HCEC 1CT (cell line): Measurements from ENCODE around the gene LMBRD1.
"Not testable (repeated sequence)": the region's sequence is repeated elsewhere in the genome, so short reads cannot be mapped to it uniquely, and the experiment has no call there.

Experiments
- DNase-seq: peaks from one replicate; pipeline ENCODE4 v3.0.0-alpha.2; 2017

LMBRD1 gene

DNA sequence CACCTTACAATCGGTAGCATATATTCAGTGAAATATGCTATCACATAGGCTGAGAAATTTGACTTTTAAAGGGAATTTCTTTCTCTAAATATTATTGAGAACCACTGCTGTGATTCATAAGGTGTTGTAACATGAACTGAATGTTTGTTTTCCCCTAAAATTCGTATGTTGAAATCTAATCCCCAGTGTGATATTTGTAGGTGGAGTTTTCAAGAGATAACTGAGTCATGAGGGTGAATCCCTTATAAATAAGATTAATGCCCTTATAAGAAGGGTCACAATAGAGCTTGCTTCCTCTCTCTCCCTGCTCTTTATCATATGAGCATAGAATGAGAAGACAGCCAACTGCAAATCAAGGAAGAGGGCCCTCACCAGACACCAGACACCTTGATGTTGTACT, 64.8 kb downstream of the LMBRD1 start:
- DNase-seq, result peak; percentile 24

- peak; percentile 12 for DNase-seq
Measured at GRCh38 chr6:69729870-69730449, 66.8 kb downstream of the LMBRD1 start.

DNA sequence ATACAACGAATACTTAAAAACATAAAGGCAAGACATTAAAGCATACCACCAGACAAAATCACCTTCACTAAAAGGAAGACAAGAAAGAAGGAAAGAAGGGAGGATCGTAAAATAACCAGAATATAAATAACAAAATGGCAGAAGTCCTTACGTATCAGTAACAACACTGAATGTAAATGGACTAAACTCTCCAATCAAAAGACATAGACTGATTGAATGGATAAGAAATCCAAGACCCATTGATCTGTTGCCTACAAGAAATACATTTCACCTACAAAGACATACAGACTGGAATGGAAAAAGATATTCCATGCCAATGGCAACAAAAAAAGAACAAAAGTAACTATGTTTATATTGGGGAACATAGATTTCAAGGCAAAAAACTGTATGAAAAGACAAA, 74.1 kb downstream of the LMBRD1 start:
- DNase-seq, result no peak

GRCh38 chr6:69719602-69720193, 77.1 kb downstream of the LMBRD1 start:
- peak; percentile 37 for DNase-seq

DNA sequence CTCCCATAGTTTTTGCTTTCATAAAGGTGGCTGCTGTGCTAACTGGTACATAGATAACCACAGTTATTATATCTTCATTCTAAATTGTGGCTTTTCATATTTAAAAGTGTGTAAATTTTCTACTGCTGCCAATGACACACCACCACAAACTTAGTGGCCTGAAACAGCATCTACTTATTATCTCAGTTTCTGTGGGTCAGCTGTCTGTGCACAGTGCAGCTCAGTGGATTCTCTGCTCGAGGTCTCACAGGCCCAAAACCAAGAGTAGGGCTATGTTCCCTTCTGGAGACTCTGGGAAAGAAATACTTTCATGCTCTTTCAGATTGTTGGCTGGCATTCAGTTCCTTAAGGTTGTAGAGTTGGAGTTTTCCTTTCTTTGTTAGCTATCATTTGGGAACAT, 90.1 kb downstream of the LMBRD1 start:
- DNase-seq, result no peak

DNA sequence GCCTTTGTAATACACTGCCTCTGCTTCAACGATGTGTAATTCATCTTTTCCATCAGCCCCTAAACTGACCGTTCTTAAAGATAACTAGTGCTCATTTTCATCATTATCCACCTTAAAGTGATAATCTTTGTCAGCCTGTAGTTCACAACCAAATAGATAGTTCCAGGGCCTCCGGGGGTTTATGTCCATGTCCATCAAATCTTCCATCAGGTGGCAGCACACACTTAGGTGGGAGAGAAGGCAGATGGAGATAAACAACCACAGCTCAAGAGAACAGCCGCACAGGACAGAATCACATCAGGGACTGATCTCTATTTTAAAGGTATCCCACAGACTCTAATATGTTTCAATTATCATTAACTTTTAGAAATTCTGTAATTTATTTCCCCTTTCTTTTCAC, 90.9 kb downstream of the LMBRD1 start:
- no peak for DNase-seq

DNA sequence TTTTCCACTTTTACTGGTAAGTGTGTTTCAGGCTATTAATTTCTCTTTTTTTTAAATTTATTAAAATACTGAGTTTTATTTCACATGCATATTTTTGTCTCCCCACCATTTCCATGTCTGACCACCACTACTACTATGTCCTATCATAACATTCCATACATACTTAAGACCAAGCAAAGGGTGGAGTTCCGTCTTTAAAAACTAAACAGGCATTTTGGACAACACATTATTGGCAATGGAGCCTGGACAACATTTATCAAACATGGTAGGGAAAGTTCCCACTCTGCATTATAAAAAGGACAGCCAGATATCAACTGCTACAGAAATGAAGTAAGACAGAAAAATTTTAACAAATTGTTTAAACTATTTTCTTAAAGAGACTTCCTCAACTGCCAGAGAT, 91.9 kb downstream of the LMBRD1 start:
- DNase-seq, result no peak

GRCh38 chr6:69699655-69700054, 97.2 kb downstream of the LMBRD1 start:
- DNase-seq, result no peak

DNA sequence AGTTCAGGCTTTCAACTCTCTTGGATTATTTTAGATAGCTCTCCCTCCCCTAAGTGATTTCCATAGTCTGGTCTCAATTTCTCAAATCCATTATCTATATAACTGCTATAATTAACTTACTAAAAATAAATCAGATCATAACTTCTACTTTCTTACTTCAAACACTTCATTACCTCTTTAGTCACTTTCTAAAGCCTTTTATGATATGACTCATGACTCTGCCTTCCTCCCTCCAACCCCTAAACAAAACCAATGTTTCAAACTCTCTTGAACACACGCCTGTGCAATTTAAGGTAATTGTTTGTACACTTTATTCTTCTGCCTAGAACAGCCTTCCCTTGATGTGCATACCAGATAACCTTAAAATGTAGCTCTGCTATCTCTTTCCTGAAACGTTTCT, 100.5 kb downstream of the LMBRD1 start:
- DNase-seq, result peak; percentile 27

GRCh38 chr6:69693762-69694161, 103.0 kb downstream of the LMBRD1 start:
- peak; percentile 52 for DNase-seq

DNA sequence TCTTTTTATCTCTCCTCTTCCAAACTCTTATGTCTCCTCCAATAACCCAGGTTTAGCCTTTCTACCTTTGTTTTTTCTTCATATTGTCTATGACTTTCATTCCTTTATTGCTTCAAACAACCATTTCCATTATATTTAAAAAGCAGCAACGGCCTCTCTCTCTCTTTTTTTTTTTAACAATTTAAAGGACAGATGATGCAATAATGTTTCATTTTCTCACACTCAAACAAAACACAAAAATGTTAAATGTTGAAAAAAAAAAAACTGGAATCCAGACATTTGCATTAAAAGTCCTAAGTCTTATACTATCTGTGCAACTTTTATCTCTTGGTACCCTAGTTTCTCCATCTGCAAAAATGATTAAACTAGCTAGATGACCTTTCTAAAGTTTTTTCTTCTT, 105.8 kb downstream of the LMBRD1 start:
- no peak for DNase-seq

- no peak for DNase-seq
Measured at GRCh38 chr6:69680302-69680701, 116.5 kb downstream of the LMBRD1 start.

GRCh38 chr6:69673298-69673697, 123.5 kb downstream of the LMBRD1 start:
- DNase-seq, result no peak

DNA sequence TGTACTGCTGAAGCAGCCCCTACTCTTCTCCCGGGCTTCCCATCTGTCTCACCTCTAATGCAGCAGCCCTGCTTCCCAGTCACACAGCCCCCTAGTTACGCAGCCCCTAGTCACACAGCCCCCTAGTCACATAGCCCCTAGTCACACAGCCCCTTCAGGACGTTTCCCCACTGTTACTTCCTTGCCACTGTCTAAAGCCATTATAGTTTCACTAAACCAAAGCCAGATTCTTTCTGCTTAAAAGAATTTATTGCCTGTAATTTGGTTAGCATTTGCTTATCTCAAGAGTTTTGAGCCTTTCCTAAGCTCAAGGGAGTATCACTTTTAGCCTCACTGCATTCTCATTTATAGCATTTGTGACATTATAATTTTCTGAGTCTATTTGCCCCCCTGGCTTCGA, 127.9 kb downstream of the LMBRD1 start:
- no peak for DNase-seq

DNA sequence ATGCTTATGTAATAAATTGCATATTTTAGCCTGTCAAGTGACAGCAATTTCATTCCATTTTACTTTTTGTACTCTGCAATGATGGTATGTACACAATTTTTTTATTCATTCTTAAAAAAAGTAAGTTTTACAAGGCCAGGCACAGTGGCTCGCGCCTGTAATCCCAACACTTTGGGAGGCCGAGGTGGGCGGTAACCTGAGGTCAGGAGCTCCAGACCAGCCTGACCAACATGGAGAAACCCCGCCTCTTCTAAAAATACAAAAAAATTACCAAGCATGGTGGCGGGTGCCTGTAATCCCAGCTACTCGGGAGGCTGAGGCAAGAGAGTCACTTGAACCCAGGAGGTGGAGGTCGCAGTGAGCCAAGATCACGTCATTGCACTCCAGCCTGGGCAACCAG, 130.0 kb downstream of the LMBRD1 start:
- not testable (repeated sequence) for DNase-seq

- DNase-seq, result no peak
Measured at GRCh38 chr6:69665437-69665836, 131.4 kb downstream of the LMBRD1 start.

DNA sequence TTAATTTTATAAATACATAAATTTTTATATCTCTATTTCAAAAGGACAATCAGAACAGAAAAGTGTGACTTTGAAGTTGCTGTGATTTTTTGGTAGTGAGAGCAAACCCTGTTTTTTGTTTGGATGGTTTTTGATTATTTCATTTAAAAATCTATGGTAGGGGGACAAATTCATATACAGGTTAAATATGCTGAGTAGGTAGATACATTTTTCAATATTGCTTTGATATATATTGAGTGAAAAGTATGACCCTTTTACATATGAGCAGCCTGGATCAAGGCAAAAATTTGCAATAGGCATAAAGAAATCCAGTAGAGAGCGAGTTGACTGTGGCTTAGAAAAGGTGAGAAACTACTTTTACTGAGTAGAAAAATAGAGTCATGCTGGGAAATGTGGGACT, 132.3 kb downstream of the LMBRD1 start:
- DNase-seq, result no peak

- no peak for DNase-seq
Measured at GRCh38 chr6:69663215-69663614, 133.6 kb downstream of the LMBRD1 start.

DNA sequence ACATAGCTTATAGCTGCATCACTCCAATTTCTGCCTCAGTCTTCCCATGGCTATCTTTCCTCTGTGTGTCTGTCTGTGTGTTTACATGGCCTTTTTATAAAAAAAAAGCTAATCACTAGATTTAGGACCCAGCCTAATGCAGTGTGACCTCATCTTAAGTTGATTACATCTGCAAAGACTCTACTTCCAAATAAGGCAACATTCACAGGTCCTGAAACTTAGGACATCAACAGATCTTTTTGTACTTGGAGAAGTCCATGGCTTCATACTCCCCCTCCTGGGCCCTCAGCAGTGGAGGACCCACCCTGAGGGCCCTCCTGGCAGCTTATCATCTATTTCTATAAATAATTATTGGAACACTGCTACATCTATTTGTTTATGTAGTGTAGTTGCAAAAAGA, 146.1 kb downstream of the LMBRD1 start:
- no peak for DNase-seq

- DNase-seq, result no peak
Measured at GRCh38 chr6:69647726-69648125, 149.1 kb downstream of the LMBRD1 start.

DNA sequence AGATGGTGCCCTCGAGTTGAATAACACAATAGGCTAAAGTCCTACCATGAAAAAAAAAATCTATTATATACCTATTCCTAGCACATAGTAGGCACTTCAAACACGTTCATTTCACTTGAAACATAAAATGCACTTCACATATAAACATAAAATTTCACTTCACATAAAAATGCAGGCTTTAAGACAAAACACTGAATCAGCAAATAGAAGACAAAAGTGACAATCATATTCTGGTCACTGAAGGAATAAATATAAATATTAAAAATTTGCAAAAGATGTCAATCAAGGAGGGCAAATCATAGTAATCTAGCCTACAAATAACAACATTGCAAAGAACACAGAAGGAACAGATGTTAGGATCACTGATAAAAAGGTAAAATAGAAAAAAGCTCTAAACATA, 153.1 kb downstream of the LMBRD1 start:
- DNase-seq, result no peak

DNA sequence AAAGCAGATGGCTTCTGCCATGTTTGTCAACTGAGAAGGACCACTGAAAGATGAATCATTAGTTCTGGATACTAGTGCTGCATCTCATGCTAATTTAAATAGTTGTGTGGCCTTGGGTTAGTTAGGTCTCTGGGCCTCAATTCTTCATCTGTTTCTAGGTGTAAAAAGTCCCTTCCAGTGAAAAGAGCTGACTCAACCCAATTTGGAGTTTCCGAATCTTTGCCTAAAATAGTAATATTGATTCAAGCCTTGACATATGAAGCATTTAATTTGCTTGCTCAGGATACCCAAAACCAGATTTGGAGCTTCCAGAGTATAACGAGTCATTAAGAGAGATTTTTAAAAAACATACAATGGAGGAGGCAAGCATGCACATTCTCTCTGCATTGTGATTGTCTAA, 163.9 kb downstream of the LMBRD1 start:
- DNase-seq, result no peak

- no peak for DNase-seq
Measured at GRCh38 chr6:69631552-69632346, 165.1 kb downstream of the LMBRD1 start.

GRCh38 chr6:69630767-69631166, 166.0 kb downstream of the LMBRD1 start:
- DNase-seq, result no peak

- DNase-seq, result no peak
Measured at GRCh38 chr6:69627625-69628024, 169.2 kb downstream of the LMBRD1 start.
